Astrocyte of the cerebellum (primary cell): ENCODE data around the gene TRAPPC2L.

Source experiments
- DNase-seq: peaks from one replicate; pipeline ENCODE4 v3.0.0-alpha.2; 2011; ENCODE audit warnings: low read depth
- H3K4me3 ChIP-seq: 2 replicates; pipeline ENCODE4 v1.5.1; 2011; ENCODE audit warnings: mild to moderate bottlenecking, low read depth, low read length, moderate library complexity
- CTCF ChIP-seq: IDR thresholded peaks from 2 replicates; pipeline ENCODE4 v1.5.1; 2012; ENCODE audit warnings: low read length, low read depth, moderate library complexity, mild to moderate bottlenecking; ENCODE audit errors: missing control alignments
- in situ Hi-C: cut with HindIII; loops from 2 replicates; pipeline ENCODE4 v1.10.0; 2017; ENCODE audit warnings: low sequenced_read_pairs

TRAPPC2L gene

GRCh38 chr16:88875703-88876234 lies 18.8 kb downstream of the TRAPPC2L start:
- no peak overlapping the region for H3K4me3 ChIP-seq
- in situ Hi-C loops = no loop called here

GRCh38 chr16:88876942-88877526 lies 20.1 kb downstream of the TRAPPC2L start:
- no peak for TF ChIP-seq CTCF
- in situ Hi-C loops = no loop called here
- no peak overlapping the region for H3K4me3 ChIP-seq
- no peak for DNase-seq

More at GRCh38 chr16:88875703-88876234, 18.8 kb downstream of the TRAPPC2L start:
- no peak for DNase-seq
- no peak for TF ChIP-seq CTCF

- in situ Hi-C loops = no loop called here
- no peak overlapping the region for H3K4me3 ChIP-seq
- no peak for TF ChIP-seq CTCF
- no peak for DNase-seq
These were observed 20.8 kb downstream of the TRAPPC2L start for GRCh38 chr16:88877564-88878289.

GRCh38 chr16:88878356-88878755 lies 21.4 kb downstream of the TRAPPC2L start:
- DNase-seq = no peak
- TF ChIP-seq CTCF = no peak
- no peak overlapping the region for H3K4me3 ChIP-seq
- in situ Hi-C loops = no loop called here

GRCh38 chr16:88878967-88879787 lies 22.2 kb downstream of the TRAPPC2L start:
- no peak overlapping the region for H3K4me3 ChIP-seq
- DNase-seq = no peak
- in situ Hi-C loops = no loop called here
- no peak for TF ChIP-seq CTCF

- no peak overlapping the region for H3K4me3 ChIP-seq
- in situ Hi-C loops = no loop called here
- no peak for DNase-seq
- no peak for TF ChIP-seq CTCF
These were observed 22.8 kb downstream of the TRAPPC2L start for GRCh38 chr16:88879788-88880055.
